Adrenal gland (tissue), 5 donors: ENCODE measurements around the gene PRR5.

Experiments
- CTCF ChIP-seq, 6 experiments: fragments of 450-650 bp in 4 of 6; fragments of 200-600 bp in 2 of 6; sonication (generic) in 1 of 6; IDR thresholded peaks; 1 replicate in 5 of 6; 2 replicates in 1 of 6; pipeline versions ENCODE4 v1.5.1 to v1.8.0; 2016 to 2021; ENCODE audit warnings: antibody characterized with exemption in 6 of 6, mild to moderate bottlenecking in 2 of 6, moderate library complexity in 1 of 6
- POLR2A ChIP-seq, 2 donors: fragments of 450-650 bp; IDR thresholded peaks; one replicate each; pipeline ENCODE4 v1.6.1; 2017; ENCODE audit warnings: antibody characterized with exemption in 2 of 2, mild to moderate bottlenecking in 2 of 2, moderate library complexity in 1 of 2
- donor health status: DM: no; HTN: no; CAD: no.

GRCh38 chr22:44712962-44713361 lies 11.0 kb downstream of the PRR5 start:
- TF ChIP-seq CTCF (IDR thresholded peaks at IDR 0.05) (no peak), POLR2A (IDR thresholded peaks at IDR 0.05) (no peak)
